ENCODE measurements around the gene APH1B.
A peak's percentile ranks its signal among the peaks of the same experiment; 100 is the strongest.
"Not testable (repeated sequence)": the region's sequence is repeated elsewhere in the genome, so short reads cannot be mapped to it uniquely, and the experiment has no call there.

The APH1B gene

DNA sequence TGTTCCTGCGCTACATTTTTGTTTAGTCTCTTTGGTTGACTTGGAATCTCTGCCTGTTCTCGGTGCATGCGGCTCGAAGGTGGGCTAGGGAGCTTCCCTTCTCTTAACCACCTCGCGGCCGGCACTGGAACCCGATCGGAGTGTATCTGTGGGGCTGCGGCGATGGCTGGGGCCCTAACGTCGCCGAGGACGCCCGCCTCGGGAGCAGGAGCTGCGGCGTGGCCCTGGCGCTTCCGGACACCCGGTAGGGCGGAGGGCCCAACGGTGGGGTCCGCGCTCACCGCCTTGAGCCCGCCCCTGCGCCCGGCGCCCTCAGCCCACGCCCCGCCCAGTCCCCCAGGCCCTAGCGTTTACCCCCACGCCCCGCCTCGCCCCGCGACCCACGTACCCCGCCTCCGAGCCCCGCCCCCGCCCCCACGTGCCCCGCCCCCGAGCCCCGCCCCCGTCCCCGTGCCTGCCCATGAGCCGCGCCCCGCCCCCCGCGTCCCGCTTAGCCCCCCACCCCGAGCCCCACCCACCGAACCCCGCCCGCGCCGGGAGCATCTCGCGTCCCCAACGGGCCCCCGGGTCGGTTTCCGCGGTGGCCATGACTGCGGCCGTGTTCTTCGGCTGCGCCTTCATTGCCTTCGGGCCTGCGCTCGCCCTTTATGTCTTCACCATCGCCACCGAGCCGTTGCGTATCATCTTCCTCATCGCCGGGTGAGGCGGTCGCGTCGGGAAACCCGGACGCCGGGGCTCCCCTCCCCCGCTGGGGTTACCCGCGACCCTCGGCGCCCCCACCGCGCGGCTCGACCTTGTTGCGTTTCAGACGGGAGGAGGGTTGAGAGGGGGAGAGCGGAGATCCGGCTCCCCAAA lies at the start of gene APH1B:
TSS of gene APH1B (plus strand) at position 568 of the 855 bp plus-strand sequence. CDS start at position 587, 19 bp downstream.
- DNase-seq, result peak; percentile 56

GRCh38 chr15:63227689-63228088 lies 49.7 kb upstream of the APH1B start:
- DNase-seq, result no peak

DNA sequence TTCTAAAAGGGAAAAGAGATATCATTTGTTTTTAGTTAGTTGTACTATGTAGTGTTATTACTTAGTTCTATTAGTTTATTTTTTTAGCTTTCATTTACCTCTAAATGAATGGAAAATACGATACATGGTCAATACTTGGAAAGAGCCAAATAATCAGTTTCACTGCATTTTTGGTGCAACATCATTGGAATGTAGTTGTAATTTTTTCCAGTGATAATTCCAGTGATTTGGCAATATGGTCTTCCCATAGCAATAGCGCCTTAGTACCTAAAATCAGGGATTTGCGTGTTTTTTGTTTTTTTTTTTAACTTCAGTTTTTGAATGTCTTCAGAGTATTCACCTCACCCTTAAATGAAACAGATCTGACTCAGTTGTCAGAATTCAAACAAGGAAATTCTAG lies 46.2 kb upstream of the APH1B start:
- DNase-seq, result no peak

- DNase-seq, result no peak
Observed at GRCh38 chr15:63231706-63232105, 45.7 kb upstream of the APH1B start.

DNA sequence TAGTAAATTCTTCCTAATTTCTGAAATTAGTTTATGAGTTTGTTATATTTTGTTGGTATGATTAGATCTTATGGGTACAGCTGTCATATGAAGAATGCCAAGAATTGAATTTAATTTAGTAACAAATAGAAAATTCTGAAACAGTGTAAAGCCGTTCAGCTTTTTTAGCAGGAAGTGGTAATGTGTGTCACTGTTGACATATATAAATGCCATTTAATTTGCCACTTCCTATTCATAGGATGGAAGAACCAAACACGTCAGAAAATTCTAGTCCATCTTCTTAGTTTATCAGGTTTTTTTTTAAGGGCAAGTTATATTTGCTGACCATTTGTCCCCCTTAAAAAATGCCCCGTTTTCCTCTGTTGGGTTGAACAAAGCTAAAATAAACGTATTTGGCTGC lies 45.0 kb upstream of the APH1B start:
- no peak for DNase-seq

- no peak for DNase-seq
Observed at GRCh38 chr15:63232943-63233342, 44.5 kb upstream of the APH1B start.

- DNase-seq, result no peak
Observed at GRCh38 chr15:63233667-63234423, 43.6 kb upstream of the APH1B start.

- no peak for DNase-seq
Observed at GRCh38 chr15:63234451-63234870, 42.9 kb upstream of the APH1B start.

- no peak for DNase-seq
Observed at GRCh38 chr15:63236272-63236671, 41.1 kb upstream of the APH1B start.

DNA sequence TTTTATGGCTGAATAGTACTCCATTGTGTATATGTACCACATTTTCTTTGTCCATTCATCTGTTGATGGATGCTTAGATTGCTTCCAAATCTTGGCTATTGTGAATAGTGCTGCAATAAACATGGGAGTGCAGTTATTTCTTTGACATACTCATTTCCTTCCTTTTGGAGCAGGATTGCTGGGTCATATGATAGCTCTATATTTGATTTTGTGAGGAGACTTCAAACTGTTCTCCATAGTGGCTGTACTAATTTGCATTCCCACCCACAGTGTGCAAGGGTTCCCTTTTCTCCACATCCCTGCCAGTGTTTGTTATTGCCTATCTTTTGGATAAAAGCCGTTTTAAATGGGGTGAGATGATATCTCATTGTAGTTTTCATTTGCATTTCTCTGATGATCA lies 40.3 kb upstream of the APH1B start:
- not testable (repeated sequence) for DNase-seq

- DNase-seq, result no peak
Observed at GRCh38 chr15:63238171-63238570, 39.2 kb upstream of the APH1B start.

GRCh38 chr15:63238796-63239195 lies 38.6 kb upstream of the APH1B start:
- DNase-seq, result no peak

- DNase-seq, result no peak
Observed at GRCh38 chr15:63240109-63240508, 37.3 kb upstream of the APH1B start.

- no peak for DNase-seq
Observed at GRCh38 chr15:63241316-63241715, 36.1 kb upstream of the APH1B start.

- no peak for DNase-seq
Observed at GRCh38 chr15:63243101-63243500, 34.3 kb upstream of the APH1B start.

GRCh38 chr15:63243776-63244175 lies 33.6 kb upstream of the APH1B start:
- no peak for DNase-seq

DNA sequence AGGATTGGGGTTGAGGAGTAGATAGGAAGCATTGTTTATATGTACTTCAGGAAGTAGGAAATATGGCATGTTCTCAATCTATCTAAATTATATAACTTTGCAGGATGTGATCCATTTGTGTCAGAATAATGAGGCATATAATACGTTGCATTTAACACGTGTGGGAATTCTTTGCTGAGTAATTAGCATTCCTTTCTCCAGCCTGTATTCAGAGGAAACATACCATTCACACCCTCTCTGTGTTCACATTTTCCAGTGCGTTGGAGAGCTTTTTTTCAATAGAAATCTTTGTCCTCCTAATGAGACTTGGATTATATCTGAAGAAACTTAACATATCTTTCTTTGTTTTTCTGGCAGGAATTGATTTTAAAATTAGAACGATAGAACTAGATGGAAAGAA lies 33.0 kb upstream of the APH1B start:
- DNase-seq, result no peak

GRCh38 chr15:63244976-63245645 lies 32.3 kb upstream of the APH1B start:
- no peak for DNase-seq

GRCh38 chr15:63246691-63247469 lies 30.5 kb upstream of the APH1B start:
- DNase-seq, result no peak

- DNase-seq, result no peak
Observed at GRCh38 chr15:63250312-63250965, 27.0 kb upstream of the APH1B start.

- no peak for DNase-seq
Observed at GRCh38 chr15:63251701-63252100, 25.7 kb upstream of the APH1B start.

DNA sequence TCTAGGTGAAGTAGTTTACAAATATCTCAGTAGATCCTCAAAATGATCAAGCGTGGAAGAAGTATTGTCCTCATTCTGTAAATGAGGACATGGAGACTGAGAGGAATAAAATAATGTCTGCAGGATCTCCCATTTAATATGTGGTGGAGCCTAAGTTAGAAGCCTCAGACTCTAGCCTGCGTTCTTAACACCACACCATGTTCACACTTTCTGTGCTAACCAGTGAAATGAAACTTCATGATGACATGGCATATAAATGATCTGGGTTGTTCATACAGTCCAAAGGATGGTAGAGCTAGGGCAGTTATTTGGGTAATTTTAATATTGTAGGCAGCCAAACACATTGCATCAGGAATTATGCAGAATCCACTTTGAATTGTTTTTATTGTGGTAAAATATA lies 25.1 kb upstream of the APH1B start:
- no peak for DNase-seq
